AG10803 (cell line): ENCODE data around the gene ABHD4.
A peak's percentile ranks its signal among the peaks of the same experiment; 100 is the strongest.
"Not testable (repeated sequence)": the region's sequence is repeated elsewhere in the genome, so short reads cannot be mapped to it uniquely, and the experiment has no call there.

Source experiments
- DNase-seq: peaks from one replicate; pipeline ENCODE4 v3.0.0; 2010; ENCODE audit warnings: low read depth
- H3K4me3 ChIP-seq: 2 replicates; pipeline ENCODE4 v1.5.1; 2011; ENCODE audit warnings: mild to moderate bottlenecking, low read length, control low read depth
- TF ChIP-seq, protein P1 (sequence below): conservative IDR thresholded peaks from 2 replicates; pipeline ENCODE4 v1.5.1; 2011; ENCODE audit warnings: mild to moderate bottlenecking, low read length, control low read depth, inconsistent platforms

ABHD4 gene

DNA sequence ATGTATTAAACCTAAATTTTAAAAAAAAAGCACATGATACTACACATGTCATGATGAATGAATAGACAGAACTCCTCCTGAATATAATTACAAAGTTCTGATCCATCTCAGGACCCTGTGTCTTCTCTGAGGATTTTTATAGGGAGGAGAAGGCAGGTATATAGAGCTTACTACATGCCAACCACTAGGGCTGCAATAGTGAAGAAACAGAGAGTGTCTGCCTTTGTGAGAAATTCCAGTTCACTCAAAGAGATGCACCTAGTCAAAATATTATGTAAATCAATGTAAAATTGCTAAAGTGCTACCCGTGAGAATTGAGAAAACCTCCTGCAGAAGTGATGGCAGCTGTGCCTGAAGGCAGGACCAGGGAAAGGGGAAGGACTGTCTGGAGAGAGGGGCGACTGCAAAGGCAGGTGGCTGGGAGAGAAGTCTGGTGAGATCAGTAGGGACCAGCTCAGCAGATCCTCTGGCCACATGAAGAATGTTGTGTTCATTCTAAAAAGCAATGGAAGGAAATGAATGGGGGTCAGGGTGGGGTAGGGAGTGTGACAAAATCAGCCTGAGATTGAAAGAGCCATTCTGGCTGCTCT lies 15.1 kb downstream of the ABHD4 start:
- TF ChIP-seq, protein P1, sequence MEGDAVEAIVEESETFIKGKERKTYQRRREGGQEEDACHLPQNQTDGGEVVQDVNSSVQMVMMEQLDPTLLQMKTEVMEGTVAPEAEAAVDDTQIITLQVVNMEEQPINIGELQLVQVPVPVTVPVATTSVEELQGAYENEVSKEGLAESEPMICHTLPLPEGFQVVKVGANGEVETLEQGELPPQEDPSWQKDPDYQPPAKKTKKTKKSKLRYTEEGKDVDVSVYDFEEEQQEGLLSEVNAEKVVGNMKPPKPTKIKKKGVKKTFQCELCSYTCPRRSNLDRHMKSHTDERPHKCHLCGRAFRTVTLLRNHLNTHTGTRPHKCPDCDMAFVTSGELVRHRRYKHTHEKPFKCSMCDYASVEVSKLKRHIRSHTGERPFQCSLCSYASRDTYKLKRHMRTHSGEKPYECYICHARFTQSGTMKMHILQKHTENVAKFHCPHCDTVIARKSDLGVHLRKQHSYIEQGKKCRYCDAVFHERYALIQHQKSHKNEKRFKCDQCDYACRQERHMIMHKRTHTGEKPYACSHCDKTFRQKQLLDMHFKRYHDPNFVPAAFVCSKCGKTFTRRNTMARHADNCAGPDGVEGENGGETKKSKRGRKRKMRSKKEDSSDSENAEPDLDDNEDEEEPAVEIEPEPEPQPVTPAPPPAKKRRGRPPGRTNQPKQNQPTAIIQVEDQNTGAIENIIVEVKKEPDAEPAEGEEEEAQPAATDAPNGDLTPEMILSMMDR = peak; percentile 47
- H3K4me3 ChIP-seq = no peak overlapping the region
- DNase-seq = peak; percentile 36

DNA sequence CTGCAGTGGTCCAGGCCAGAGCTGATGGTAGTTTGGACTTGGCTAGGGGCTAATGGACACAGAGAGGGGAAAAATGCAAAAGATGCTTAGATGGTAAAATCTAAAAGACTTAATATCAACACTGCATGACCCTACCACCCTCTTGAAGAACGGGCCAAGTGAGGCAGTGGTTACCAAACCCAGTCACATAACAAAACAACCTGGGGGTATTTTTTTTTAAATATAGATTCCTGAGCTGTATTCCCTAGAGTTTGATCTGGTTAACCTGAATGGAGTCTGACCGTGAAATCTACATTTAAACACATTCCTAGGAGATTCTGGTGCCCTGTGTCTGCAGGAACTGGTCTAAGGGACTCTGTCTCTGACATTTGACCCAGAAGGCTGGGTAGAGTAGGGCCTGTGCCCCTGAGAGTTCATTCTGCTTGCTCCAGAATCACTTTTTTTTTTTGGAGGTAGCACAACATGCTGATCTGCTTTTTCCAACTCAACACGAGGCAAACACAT lies 15.7 kb downstream of the ABHD4 start:
- no peak overlapping the region for H3K4me3 ChIP-seq
- no peak for DNase-seq
- TF ChIP-seq, protein P1 = no peak

DNA sequence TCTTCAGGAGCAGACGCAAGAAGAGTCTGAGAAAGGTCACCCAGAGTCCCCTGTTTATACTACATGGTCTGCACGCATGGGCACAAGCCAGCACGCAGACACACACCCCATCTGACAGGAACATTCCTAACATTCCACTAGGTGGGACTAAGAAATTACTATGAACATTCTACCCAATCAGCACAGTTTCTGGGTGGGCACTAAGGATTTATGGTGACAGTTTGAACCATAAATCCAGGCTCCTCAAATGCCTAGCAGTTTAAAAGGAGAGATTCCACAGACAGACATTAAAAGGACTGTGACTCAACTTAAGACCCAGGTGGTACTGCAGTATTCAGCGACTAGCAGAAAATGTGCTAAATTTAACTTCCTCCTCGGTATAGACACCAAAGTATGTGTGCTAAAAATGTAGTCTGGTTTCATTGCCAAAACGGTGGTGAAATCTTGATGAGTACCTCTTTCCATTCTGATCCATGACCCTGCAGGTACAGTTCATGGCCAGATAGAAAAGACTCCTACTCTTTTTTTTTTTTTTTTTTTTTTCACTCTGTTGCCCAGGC lies 16.2 kb downstream of the ABHD4 start:
- no peak overlapping the region for H3K4me3 ChIP-seq
- DNase-seq = peak; percentile 99
- TF ChIP-seq, protein P1 = no peak

DNA sequence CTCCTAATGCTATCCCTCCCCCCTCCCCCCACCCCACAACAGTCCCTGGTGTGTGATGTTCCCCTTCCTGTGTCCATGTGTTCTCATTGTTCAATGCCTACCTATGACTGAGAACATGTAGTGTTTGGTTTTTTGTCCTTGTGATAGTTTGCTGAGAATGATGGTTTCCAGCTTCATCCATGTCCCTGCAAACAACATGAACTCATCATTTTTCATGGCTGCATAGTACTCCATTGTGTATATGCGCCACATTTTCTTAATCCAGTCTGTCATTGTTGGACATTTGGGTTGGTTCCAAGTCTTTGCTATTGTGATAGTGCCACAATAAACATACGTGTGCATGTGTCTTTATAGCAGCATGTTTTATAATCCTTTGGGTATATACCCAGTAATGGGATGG lies 17.7 kb downstream of the ABHD4 start:
- not testable (repeated sequence) for H3K4me3 ChIP-seq, DNase-seq

DNA sequence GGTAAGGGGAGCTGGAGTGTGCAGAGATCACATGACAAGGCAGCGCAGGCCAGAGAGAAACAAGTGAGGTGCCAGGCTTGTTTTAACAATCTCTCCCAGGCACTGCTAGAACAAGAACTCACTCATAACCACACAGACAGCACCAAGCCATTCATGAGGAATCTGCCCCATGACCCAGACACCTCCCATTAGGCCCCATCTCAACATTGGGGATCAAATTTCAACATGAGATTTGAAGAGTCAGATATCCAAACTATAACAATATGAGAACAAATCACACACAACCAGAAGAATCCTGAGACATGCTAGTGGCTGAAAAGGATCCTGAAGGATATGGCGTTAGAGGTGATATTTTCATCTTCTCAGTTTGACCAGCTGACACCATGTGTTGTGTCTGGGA lies 24.2 kb downstream of the ABHD4 start:
- H3K4me3 ChIP-seq = no peak overlapping the region
- DNase-seq = peak; percentile 43
- TF ChIP-seq, protein P1 = no peak

DNA sequence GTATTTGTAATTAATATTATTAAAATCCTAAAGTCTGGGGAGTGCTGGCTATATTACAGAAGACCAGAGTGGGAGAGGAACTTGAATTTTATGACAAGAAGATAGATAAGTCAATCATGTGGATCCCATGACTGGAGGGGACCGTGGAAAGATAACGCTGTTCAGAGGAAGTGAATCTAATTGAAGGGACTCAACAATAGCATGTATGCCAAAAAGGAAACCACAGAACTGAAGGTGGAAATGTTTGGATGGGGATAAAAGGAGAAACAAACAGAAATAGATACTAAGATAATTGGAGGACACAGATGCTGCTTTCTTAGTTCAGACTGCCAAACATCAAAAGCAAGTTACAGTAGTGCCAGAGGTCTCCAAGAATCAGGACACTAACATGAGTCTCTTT lies 24.9 kb downstream of the ABHD4 start:
- DNase-seq = no peak
- H3K4me3 ChIP-seq = no peak overlapping the region
- TF ChIP-seq, protein P1 = no peak

DNA sequence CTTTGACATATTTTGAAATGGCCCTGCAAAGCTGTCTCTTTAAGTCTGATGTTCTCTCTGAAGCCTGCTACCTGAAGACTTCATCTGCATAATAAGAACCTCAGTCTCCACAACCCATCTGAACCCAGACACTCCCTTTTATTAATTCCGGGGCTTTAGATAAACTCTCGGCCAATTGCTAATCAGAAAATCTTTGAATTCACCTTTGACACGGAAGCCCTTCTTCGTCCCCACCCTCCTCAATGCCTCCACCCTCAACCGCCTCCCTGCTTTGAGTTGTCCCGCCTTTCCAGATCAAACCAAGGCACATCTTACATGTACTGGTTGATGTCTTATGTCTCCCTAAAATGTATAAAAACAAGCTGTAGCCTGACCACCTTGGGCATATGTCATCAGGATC lies 28.5 kb downstream of the ABHD4 start:
- TF ChIP-seq, protein P1 = no peak
- no peak for DNase-seq
- H3K4me3 ChIP-seq = no peak overlapping the region
